HG03439 (cell line): ENCODE measurements around the gene RASSF6.
"Not testable (repeated sequence)": the region's sequence is repeated elsewhere in the genome, so short reads cannot be mapped to it uniquely, and the experiment has no call there.

Source experiments
- ATAC-seq: cut with Tn5 transposase; IDR thresholded peaks from one replicate; pipeline ENCODE4 v1.9.1; 2021; ENCODE audit warnings: mild to moderate bottlenecking, moderate library complexity; ENCODE audit not compliant: unreplicated experiment

RASSF6 gene

GRCh38 chr4:73620115-73620792 is at the start of gene RASSF6:
RASSF6 (minus strand) TSS chr4:73620436; CDS start chr4:73611795, 8,641 bp downstream.
- peak; percentile 92 for ATAC-seq

GRCh38 chr4:73669410-73670183 is 49.4 kb upstream of the RASSF6 start:
- ATAC-seq: no peak

- ATAC-seq: no peak
These were observed 48.6 kb upstream of the RASSF6 start for GRCh38 chr4:73668782-73669201.

- ATAC-seq: not testable (repeated sequence)
These were observed 45.7 kb upstream of the RASSF6 start for GRCh38 chr4:73665924-73666323.

- no peak for ATAC-seq
These were observed 44.2 kb upstream of the RASSF6 start for GRCh38 chr4:73664470-73664869.

GRCh38 chr4:73663576-73663975 is 43.3 kb upstream of the RASSF6 start:
- no peak for ATAC-seq

- peak; percentile 93 for ATAC-seq
These were observed 42.7 kb upstream of the RASSF6 start for GRCh38 chr4:73662709-73663546.

GRCh38 chr4:73661646-73662119 is 41.4 kb upstream of the RASSF6 start:
- no peak for ATAC-seq

- no peak for ATAC-seq
These were observed 40.6 kb upstream of the RASSF6 start for GRCh38 chr4:73660808-73661207.

- peak; percentile 69 for ATAC-seq
These were observed 33.5 kb upstream of the RASSF6 start for GRCh38 chr4:73653695-73654106.

GRCh38 chr4:73650250-73650649 is 30.0 kb upstream of the RASSF6 start:
- ATAC-seq: no peak

- no peak for ATAC-seq
These were observed 28.2 kb upstream of the RASSF6 start for GRCh38 chr4:73648478-73648877.

GRCh38 chr4:73646117-73646516 is 25.9 kb upstream of the RASSF6 start:
- no peak for ATAC-seq

- ATAC-seq: no peak
These were observed 11.5 kb upstream of the RASSF6 start for GRCh38 chr4:73631565-73632226.

GRCh38 chr4:73628834-73629233 is 8.6 kb upstream of the RASSF6 start:
- not testable (repeated sequence) for ATAC-seq

- no peak for ATAC-seq
These were observed 1.1 kb upstream of the RASSF6 start for GRCh38 chr4:73621357-73621756.

- no peak for ATAC-seq
These were observed 890 bp downstream of the RASSF6 start for GRCh38 chr4:73619346-73619745.

- no peak for ATAC-seq
These were observed 3.0 kb downstream of the RASSF6 start for GRCh38 chr4:73617256-73617655.

- no peak for ATAC-seq
These were observed 4.6 kb downstream of the RASSF6 start for GRCh38 chr4:73615613-73616012.

- ATAC-seq: no peak
These were observed 5.8 kb downstream of the RASSF6 start for GRCh38 chr4:73614311-73614867.
